GM12864 (cell line): Measurements from ENCODE around the gene GRIN2C.

ENCODE experiments used
- DNase-seq: peaks from one replicate; pipeline ENCODE4 v3.0.0-alpha.2; 2011; ENCODE audit warnings: low read depth
- H3K4me3 ChIP-seq: 2 replicates; pipeline ENCODE4 v1.5.1; 2011; ENCODE audit warnings: mild to moderate bottlenecking, low read depth, low read length, control low read depth
- CTCF ChIP-seq: IDR thresholded peaks from 2 replicates; pipeline ENCODE4 v1.5.1; 2011; ENCODE audit warnings: low read depth, mild to moderate bottlenecking, moderate library complexity, low read length, control low read depth, inconsistent platforms; ENCODE audit errors: missing control alignments

Gene GRIN2C

GRCh38 chr17:74843352-74843627, 16.4 kb downstream of the GRIN2C start:
- no peak for DNase-seq

GRCh38 chr17:74842599-74843351, 16.9 kb downstream of the GRIN2C start:
- no peak for DNase-seq
- H3K4me3 ChIP-seq: no peak overlapping the region
- TF ChIP-seq CTCF: peak; percentile 12

More at GRCh38 chr17:74843352-74843627, 16.4 kb downstream of the GRIN2C start:
- H3K4me3 ChIP-seq: no peak overlapping the region
- no peak for TF ChIP-seq CTCF

- H3K4me3 ChIP-seq: no peak overlapping the region
- no peak for DNase-seq
- TF ChIP-seq CTCF: no peak
Observed at GRCh38 chr17:74842146-74842598, 17.5 kb downstream of the GRIN2C start.

GRCh38 chr17:74840989-74841666, 18.6 kb downstream of the GRIN2C start:
- no peak overlapping the region for H3K4me3 ChIP-seq
- no peak for DNase-seq
- TF ChIP-seq CTCF: no peak

- DNase-seq: no peak
- H3K4me3 ChIP-seq: no peak overlapping the region
- TF ChIP-seq CTCF: no peak
Observed at GRCh38 chr17:74839990-74840852, 19.5 kb downstream of the GRIN2C start.

GRCh38 chr17:74838274-74838673, 21.4 kb downstream of the GRIN2C start:
- no peak for DNase-seq
- no peak for TF ChIP-seq CTCF
- no peak overlapping the region for H3K4me3 ChIP-seq
